OCI-LY1 (cell line): ENCODE data around the gene GLIS1.

ENCODE experiments used
- CTCF ChIP-seq: fragments of 200-600 bp; sonication (generic), shearing (Covaris generic); IDR thresholded peaks from 2 replicates; pipeline ENCODE4 v1.5.1; 2017; ENCODE audit warnings: mild to moderate bottlenecking, antibody characterized with exemption, low read length, moderate library complexity, mixed read lengths
- EZH2 ChIP-seq: fragments of 200-600 bp; sonication (generic), shearing (Covaris generic); IDR thresholded peaks from 2 replicates; pipeline ENCODE4 v1.8.0; 2017; ENCODE audit warnings: borderline replicate concordance, mixed run types, mild to moderate bottlenecking, antibody characterized with exemption, low read length, moderate library complexity, mixed read lengths

- no peak for TF ChIP-seq CTCF
- no peak for TF ChIP-seq EZH2
Observed at GRCh38 chr1:53659436-53659835, 79.5 kb downstream of the GLIS1 start.
